Activated B cell treated with CpG ODN at 0.5 μM for 24 hours (primary cell): ENCODE measurements around the gene STX19. TPM values are rescaled to one million over a fixed set of nuclear protein-coding genes. Genes with fewer than 3 reads are reported as not detected.
A peak's percentile ranks its signal among the peaks of the same experiment; 100 is the strongest.

Experiments
- ATAC-seq: fragments of 200-7000 bp; cut with Tn5 transposase; one replicate; pipeline ENCODE4 v1.10.0; 2021; ENCODE audit warnings: low read depth, mild to moderate bottlenecking, moderate library complexity
- CTCF ChIA-PET: fragments of 350-600 bp; sonication (Branson Sonifier 250); formaldehyde crosslinking; loops from one replicate; lab custom pipeline; 2021; ENCODE audit warnings: antibody characterized with exemption; lab: Charles Lee
- POLR2A ChIA-PET: fragments of 350-600 bp; sonication (Branson Sonifier 250); formaldehyde crosslinking; loops from one replicate; lab custom pipeline; 2021; ENCODE audit warnings: antibody characterized with exemption; lab: Charles Lee
- DNase-seq: peaks from one replicate; pipeline ENCODE4 v3.0.0; 2022
- H3K27ac Mint-ChIP-seq: one replicate; pipeline ENCODE4 v1.8.0; 2020; ENCODE audit warnings: mixed read lengths
- H3K27me3 Mint-ChIP-seq: one replicate; pipeline ENCODE4 v1.8.0; 2021; ENCODE audit warnings: mixed read lengths
- H3K36me3 Mint-ChIP-seq: one replicate; pipeline ENCODE4 v1.8.0; 2021; ENCODE audit warnings: low read depth, mixed read lengths
- H3K4me1 Mint-ChIP-seq: one replicate; pipeline ENCODE4 v1.8.0; 2021; ENCODE audit warnings: mixed read lengths
- H3K4me3 Mint-ChIP-seq: one replicate; pipeline ENCODE4 v1.8.0; 2020; ENCODE audit warnings: mild to moderate bottlenecking, mixed read lengths
- H3K9me3 Mint-ChIP-seq: one replicate; pipeline ENCODE4 v1.8.0; 2020; ENCODE audit warnings: mixed read lengths
- intact Hi-C: fragments of 100-400 bp; cut with micrococcal nuclease; formaldehyde crosslinking; loops from one replicate; pipeline ENCODE4 v1.15.1; 2024
- total RNA-seq: library from RNA; stranded (reverse); gene quantifications from 2 replicates; pipeline ENCODE4 v1.2.3, GENCODE V29; 2022
- TF ChIP-seq, protein P1 (sequence below): fragments of 200-600 bp; IDR thresholded peaks from one replicate; pipeline ENCODE4 v1.8.0; 2022; ENCODE audit warnings: antibody characterized with exemption, mild to moderate bottlenecking

STX19 gene
- total RNA-seq, 1 donor from 2014 or later = not detected

DNA sequence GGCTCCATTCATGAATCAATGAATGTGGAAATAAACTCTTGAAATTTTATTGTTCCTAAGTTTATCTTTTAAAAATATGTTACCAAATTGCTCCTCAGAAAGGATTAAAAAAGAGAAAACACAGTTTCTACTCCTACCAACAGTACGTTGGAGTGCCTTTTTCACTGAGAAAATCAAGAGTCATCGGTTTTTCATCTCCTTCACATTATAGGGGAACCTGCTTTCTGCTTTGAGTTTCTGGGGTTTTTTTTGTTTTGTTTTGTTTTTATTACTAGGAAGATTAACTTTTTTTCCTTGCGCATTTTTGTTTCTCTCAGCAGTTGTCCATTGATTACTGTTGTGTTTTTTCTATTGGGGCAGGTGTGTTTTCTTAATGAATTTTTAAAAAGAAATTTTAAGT, 45.0 kb downstream of the STX19 start:
- Mint-ChIP-seq H3K27me3 (no peaks in the 10 kb centered on the region), H3K4me1 (peaks cover 14% of the 10 kb centered on the region), H3K4me3 (no peak overlapping the region), H3K9me3 (no peaks in the 10 kb centered on the region), H3K36me3 (no peaks in the 10 kb centered on the region), H3K27ac (no peak overlapping the region)
- TF ChIP-seq, protein P1, sequence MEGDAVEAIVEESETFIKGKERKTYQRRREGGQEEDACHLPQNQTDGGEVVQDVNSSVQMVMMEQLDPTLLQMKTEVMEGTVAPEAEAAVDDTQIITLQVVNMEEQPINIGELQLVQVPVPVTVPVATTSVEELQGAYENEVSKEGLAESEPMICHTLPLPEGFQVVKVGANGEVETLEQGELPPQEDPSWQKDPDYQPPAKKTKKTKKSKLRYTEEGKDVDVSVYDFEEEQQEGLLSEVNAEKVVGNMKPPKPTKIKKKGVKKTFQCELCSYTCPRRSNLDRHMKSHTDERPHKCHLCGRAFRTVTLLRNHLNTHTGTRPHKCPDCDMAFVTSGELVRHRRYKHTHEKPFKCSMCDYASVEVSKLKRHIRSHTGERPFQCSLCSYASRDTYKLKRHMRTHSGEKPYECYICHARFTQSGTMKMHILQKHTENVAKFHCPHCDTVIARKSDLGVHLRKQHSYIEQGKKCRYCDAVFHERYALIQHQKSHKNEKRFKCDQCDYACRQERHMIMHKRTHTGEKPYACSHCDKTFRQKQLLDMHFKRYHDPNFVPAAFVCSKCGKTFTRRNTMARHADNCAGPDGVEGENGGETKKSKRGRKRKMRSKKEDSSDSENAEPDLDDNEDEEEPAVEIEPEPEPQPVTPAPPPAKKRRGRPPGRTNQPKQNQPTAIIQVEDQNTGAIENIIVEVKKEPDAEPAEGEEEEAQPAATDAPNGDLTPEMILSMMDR = no peak
- DNase-seq (no peak), ATAC-seq (no peak)
- ChIA-PET POLR2A (no interaction called here), CTCF (no interaction called here)
- intact Hi-C loops = no loop called here

DNA sequence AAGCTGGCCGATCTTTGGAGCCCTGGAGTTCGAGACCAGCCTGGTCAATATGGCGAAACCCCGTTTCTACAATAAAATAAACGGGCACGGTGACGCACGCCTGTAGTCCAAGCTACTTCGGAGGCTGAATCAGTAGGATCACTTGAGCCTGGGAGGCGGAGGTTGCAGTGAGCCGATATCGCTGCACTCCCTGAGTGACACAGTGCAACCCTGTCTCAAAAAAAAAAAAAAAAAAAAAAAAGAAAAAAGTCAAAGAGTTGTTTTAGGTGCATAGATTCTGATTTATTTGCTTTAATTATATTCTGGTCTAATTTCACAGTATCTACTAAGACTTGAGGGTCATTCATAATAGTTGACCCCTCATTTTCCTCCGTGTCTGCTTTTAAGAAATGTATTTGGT, 46.7 kb downstream of the STX19 start:
- Mint-ChIP-seq H3K27me3 (no peaks in the 10 kb centered on the region), H3K36me3 (no peaks in the 10 kb centered on the region), H3K9me3 (no peaks in the 10 kb centered on the region), H3K27ac (no peak overlapping the region), H3K4me3 (no peak overlapping the region), H3K4me1 (peaks cover 14% of the 10 kb centered on the region)
- TF ChIP-seq, protein P1 = no peak
- ATAC-seq (no peak), DNase-seq (no peak)
- POLR2A ChIA-PET = no interaction called here
- CTCF ChIA-PET = no interaction called here
- intact Hi-C loops = loop anchor here (2.0 kb wide), 1 partner anchor 23 kb away; no protein-coding TSS in a partner anchor

DNA sequence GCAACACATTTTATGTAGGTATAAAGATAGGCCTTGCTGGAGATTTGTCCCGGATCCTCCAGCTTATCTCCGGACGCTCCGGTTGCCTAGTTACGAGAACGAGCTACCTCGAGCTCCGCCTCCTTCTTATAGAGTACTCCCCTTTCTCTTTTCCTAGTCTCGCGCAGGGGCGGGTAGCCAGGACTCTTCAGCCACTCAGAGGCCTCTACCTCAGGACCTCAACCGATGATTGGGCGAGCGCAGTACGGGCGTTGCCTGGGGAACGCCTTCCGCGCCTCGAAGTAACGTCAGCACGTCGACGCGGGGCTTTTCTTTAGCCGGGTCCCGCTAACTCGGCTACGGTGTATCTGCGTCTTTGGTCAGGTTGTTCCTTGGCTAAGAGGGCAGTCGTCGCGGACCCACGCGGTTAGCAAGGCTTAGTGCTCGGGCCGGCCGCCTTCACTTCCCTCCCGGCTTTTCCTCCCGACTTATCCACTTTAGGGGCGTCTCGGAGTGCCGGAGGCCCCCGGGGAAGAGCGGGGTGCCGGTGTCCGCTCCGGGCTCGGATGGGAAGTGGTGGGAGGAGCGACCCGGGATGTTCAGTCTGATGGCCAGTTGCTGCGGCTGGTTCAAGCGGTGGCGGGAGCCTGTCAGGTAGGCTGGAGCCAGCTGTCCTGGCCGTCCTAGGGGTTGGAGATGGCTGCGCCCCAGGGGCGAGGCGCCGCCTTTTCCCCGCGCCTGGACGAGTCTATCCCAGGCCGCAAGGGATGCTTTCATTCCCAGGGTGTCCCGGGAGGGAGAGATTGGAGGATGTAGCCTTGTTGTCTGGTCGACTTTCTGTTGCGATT, 48.3 kb downstream of the STX19 start, which contains the start of gene ARL13B:
TSS of gene ARL13B (plus strand) at position 306 of the 827 bp plus-strand sequence. CDS start at position 575, 269 bp downstream.
- ChIA-PET CTCF (interaction anchor here (1.4 kb wide), 1 partner anchor 83 kb away, joined by 5 read pairs; the partner anchor contains the start of genes DHFR2 and NSUN3), POLR2A (interaction anchor here (0.6 to 1.5 kb wide), 3 partner anchors 9 to 83 kb away, joined by 5 to 16 read pairs (median 6); partner anchors contain the start of genes DHFR2 and NSUN3)
- H3K27me3 Mint-ChIP-seq = no peaks in the 10 kb centered on the region
- peaks cover 14% of the 10 kb centered on the region for H3K4me1 Mint-ChIP-seq
- H3K27ac Mint-ChIP-seq = peak within 1 kb of the TSS; percentile 89
- intact Hi-C loops = loop anchor here (1.0 to 2.0 kb wide), 2 partner anchors 25 to 82 kb away; partner anchors contain the start of gene DHFR2
- ATAC-seq (peak; percentile 100), DNase-seq (peak; percentile 81)
- no peaks in the 10 kb centered on the region for H3K36me3 Mint-ChIP-seq
- TF ChIP-seq, protein P1 = no peak
- H3K4me3 Mint-ChIP-seq = peak within 1 kb of the TSS; percentile 89
- H3K9me3 Mint-ChIP-seq = no peaks in the 10 kb centered on the region

DNA sequence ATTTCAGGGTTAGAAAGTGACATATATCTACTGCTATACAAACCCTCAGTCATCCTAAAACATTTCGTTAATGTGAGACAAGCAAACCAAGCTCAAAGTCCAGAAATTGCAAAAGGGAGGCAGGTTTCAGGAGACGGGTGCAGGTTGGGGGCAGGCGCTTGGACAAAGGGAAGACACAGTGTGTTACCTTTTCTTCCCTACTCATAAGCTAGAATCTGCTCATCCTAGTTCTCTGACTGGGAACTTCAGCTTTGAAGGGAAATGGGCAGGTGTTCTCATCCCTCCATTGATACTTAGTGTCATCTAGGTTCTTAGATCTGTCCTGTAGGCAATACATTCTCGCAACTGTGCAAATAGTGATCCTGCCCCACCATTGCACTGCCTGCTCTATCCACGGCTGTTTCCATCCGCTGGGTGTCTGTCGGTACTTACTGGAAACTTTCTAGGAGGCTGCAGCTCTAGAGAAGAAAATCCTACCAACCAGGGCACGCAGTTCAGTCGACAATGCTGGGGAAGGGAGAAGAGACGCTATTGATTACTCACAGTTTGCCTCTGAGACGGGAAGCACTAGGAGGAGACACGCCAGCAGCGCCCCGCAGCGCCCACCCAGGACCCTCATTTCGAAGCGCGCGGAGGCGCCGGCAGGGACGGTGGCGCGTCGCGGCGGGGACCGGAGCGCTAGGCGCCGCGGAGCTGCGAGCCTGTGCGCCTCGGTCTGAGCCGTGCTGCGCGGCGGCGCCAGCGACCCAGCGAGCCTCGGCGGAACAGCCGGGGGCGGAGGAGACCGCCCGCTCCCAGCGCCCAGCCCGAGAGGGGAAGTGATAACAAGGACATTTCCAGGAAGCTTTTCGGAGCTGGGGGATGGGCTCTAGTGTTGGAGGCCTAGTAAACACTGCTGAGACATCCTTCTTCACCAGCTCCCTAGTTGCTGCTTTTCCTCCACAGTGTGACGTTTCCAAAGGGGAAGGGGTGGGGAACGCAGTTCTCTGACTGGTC, 55.0 kb downstream of the STX19 start, which contains the start of gene PROS1:
TSS of gene PROS1 (minus strand) at position 766 of the 996 bp plus-strand sequence. CDS start at position 619, 147 bp downstream.
- peak; percentile 94 for ATAC-seq
- Mint-ChIP-seq H3K27me3 (peaks cover 15% of the 10 kb centered on the region), H3K27ac (no peak within 1 kb of the TSS), H3K9me3 (no peaks in the 10 kb centered on the region), H3K4me1 (peaks cover 11% of the 10 kb centered on the region), H3K36me3 (no peaks in the 10 kb centered on the region), H3K4me3 (peak within 1 kb of the TSS; percentile 84)
- POLR2A ChIA-PET = no interaction called here
- intact Hi-C loops = no loop called here
- TF ChIP-seq, protein P1 = no peak
- peak; percentile 38 for DNase-seq
- CTCF ChIA-PET = no interaction called here
